Testis (tissue), 2 donors: Measurements from ENCODE around the gene RRM1.

Source experiments
- CTCF ChIP-seq, 3 experiments: fragments of 450-650 bp in 2 of 3; fragments of 200-600 bp in 1 of 3; sonication (generic) in 1 of 3; IDR thresholded peaks; one replicate each; pipeline ENCODE4 v1.5.1; 2016 to 2019; ENCODE audit warnings: antibody characterized with exemption in 3 of 3, mild to moderate bottlenecking in 2 of 3, moderate library complexity in 1 of 3
- POLR2A ChIP-seq: fragments of 450-650 bp; IDR thresholded peaks from one replicate; pipeline ENCODE4 v1.6.1; 2017; ENCODE audit warnings: antibody characterized with exemption, mild to moderate bottlenecking, moderate library complexity

DNA sequence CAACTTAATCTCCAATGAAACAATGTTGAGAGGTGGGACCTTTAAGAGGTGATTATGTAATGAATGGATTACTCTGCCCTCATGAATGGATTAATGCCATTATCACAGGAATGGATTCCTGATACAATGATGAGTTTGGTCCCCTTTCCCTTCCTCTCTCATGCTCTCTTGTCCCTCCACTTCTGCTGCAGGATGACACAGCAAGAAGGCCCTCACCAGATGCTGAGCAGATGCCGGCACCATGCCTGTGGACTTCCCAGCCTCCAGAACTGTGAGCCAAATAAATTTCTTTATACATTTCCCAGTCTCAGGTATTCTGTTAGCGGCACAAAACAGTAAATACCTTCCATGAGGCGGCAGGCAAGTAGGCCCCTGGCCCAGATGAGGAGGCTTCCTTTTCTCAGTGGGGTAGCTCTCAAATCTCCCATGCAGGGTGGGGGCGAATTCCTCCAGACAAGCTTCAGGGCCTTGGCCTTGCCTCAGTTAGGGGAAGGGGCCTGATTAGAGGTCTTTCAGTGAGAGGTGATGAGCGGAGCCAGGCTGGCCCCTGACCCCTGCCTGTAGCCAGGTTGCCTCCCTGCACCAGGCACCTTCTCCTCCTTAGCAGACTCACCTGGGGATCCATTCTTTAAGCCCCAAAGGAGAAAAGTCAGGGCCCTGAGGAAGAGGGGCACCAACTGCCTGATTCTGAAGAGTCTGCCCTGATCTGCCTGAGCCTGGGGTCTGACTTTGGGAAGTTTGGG is 86.0 kb downstream of the RRM1 start:
- no peak for TF ChIP-seq CTCF (IDR thresholded peaks at IDR 0.05)
- no peak for TF ChIP-seq POLR2A
